WTC11 (cell line): ENCODE data around the gene PIK3R6. TPM values are rescaled to one million over a fixed set of nuclear protein-coding genes. Genes with fewer than 3 reads are reported as not detected.

Experiments used
- ATAC-seq: fragments of 200-7000 bp; cut with Tn5 transposase; 2 replicates; pipeline ENCODE4 v1.10.0; 2021; ENCODE audit warnings: mild to moderate bottlenecking, moderate library complexity
- CTCF ChIA-PET: fragments of 300-600 bp; sonication (Branson Sonifier 250); formaldehyde crosslinking; loops from one replicate; lab custom pipeline; 2021; ENCODE audit warnings: antibody characterized with exemption; lab: Charles Lee
- POLR2A ChIA-PET: fragments of 350-600 bp; sonication (Branson Sonifier 250); formaldehyde crosslinking; loops from one replicate; lab custom pipeline; 2021; ENCODE audit warnings: antibody characterized with exemption; lab: Charles Lee
- DNase-seq: peaks from one replicate; pipeline ENCODE4 v3.0.0; 2021; ENCODE audit warnings: low spot score
- H3K27ac Mint-ChIP-seq: 2 replicates; pipeline ENCODE4 v1.8.0; 2021; ENCODE audit warnings: mixed read lengths
- H3K27me3 Mint-ChIP-seq: 2 replicates; pipeline ENCODE4 v1.8.0; 2021; ENCODE audit warnings: low read depth, mild to moderate bottlenecking, moderate library complexity, mixed read lengths
- H3K36me3 Mint-ChIP-seq: 2 replicates; pipeline ENCODE4 v1.8.0; 2021; ENCODE audit warnings: mixed read lengths
- H3K4me1 Mint-ChIP-seq: 2 replicates; pipeline ENCODE4 v1.8.0; 2022; ENCODE audit warnings: mixed read lengths
- H3K4me3 Mint-ChIP-seq: 2 replicates; pipeline ENCODE4 v1.8.0; 2021; ENCODE audit warnings: mild to moderate bottlenecking, moderate library complexity, mixed read lengths
- H3K9me3 Mint-ChIP-seq: 2 replicates; pipeline ENCODE4 v1.8.0; 2021; ENCODE audit warnings: mixed read lengths
- ARID4B ChIP-seq: sonication (generic); formaldehyde crosslinking; IDR thresholded peaks from 2 replicates; pipeline ENCODE4 v1.8.0; 2023; ENCODE audit warnings: missing genetic modification reagents, mild to moderate bottlenecking, borderline replicate concordance
- ATF6 ChIP-seq: sonication (generic); formaldehyde crosslinking; IDR thresholded peaks from 2 replicates; pipeline ENCODE4 v1.8.1; 2023; ENCODE audit warnings: mild to moderate bottlenecking, missing genetic modification reagents
- ESRRA ChIP-seq: sonication (generic); formaldehyde crosslinking; IDR thresholded peaks from 2 replicates; pipeline ENCODE4 v1.8.1; 2022; ENCODE audit warnings: mild to moderate bottlenecking, missing genetic modification reagents, borderline replicate concordance
- GABPB1 ChIP-seq: sonication (generic); formaldehyde crosslinking; IDR thresholded peaks from 2 replicates; pipeline ENCODE4 v1.8.1; 2023; ENCODE audit warnings: mild to moderate bottlenecking, missing genetic modification reagents
- IRF2 ChIP-seq: sonication (generic); formaldehyde crosslinking; IDR thresholded peaks from 2 replicates; pipeline ENCODE4 v1.8.0; 2022; ENCODE audit warnings: low read depth, missing genetic modification reagents, borderline replicate concordance
- JUN ChIP-seq: sonication (generic); formaldehyde crosslinking; IDR thresholded peaks from 2 replicates; pipeline ENCODE4 v1.8.0; 2023; ENCODE audit warnings: mild to moderate bottlenecking, missing genetic modification reagents
- MXD4 ChIP-seq: fragments of 250-450 bp; sonication (Bioruptor Pico); IDR thresholded peaks from 2 replicates; pipeline ENCODE4 v1.8.0; 2021; ENCODE audit warnings: mild to moderate bottlenecking, moderate library complexity, borderline replicate concordance
- MYBL2 ChIP-seq: sonication (generic); formaldehyde crosslinking; IDR thresholded peaks from 2 replicates; pipeline ENCODE4 v1.8.1; 2023; ENCODE audit warnings: mild to moderate bottlenecking, moderate library complexity, missing genetic modification reagents
- NFATC4 ChIP-seq: fragments of 250-450 bp; sonication (Bioruptor Pico); IDR thresholded peaks from 2 replicates; pipeline ENCODE4 v1.9.0; 2021; ENCODE audit warnings: mild to moderate bottlenecking
- ZBTB21 ChIP-seq: sonication (generic); formaldehyde crosslinking; IDR thresholded peaks from 2 replicates; pipeline ENCODE4 v1.8.1; 2023; ENCODE audit warnings: mild to moderate bottlenecking, missing genetic modification reagents, borderline replicate concordance
- ZNF138 ChIP-seq: sonication (generic); formaldehyde crosslinking; conservative IDR thresholded peaks from 2 replicates; pipeline ENCODE4 v1.8.1; 2022; ENCODE audit warnings: mild to moderate bottlenecking, moderate library complexity, missing genetic modification reagents
- ZNF416 ChIP-seq: fragments of 250-450 bp; sonication (Bioruptor Pico); IDR thresholded peaks from 2 replicates; pipeline ENCODE4 v1.9.0; 2021; ENCODE audit warnings: mild to moderate bottlenecking, inconsistent platforms
- ZNF671 ChIP-seq: fragments of 250-450 bp; sonication (Bioruptor Pico); IDR thresholded peaks from 2 replicates; pipeline ENCODE4 v1.8.0; 2021; ENCODE audit warnings: mild to moderate bottlenecking
- total RNA-seq: library from RNA; stranded (reverse); gene quantifications from 3 replicates; pipeline ENCODE4 v1.2.3, GENCODE V29; 2021
- TF ChIP-seq, protein P1 (sequence below): sonication (generic); formaldehyde crosslinking; IDR thresholded peaks from 2 replicates; pipeline ENCODE4 v1.8.0; 2022; ENCODE audit warnings: mild to moderate bottlenecking, missing genetic modification reagents
- TF ChIP-seq, protein P2 (sequence below): sonication (generic); formaldehyde crosslinking; IDR thresholded peaks from 2 replicates; pipeline ENCODE4 v1.8.0; 2022; ENCODE audit warnings: mild to moderate bottlenecking, missing genetic modification reagents

PIK3R6 gene
- total RNA-seq, 1 experiment from 2014 or later, result 0.15 TPM

- POLR2A ChIA-PET, result no interaction called here
- peaks cover 6% of the 10 kb centered on the region for H3K9me3 Mint-ChIP-seq
- TF ChIP-seq ESRRA (CRISPR knock-in tag), result no peak
- TF ChIP-seq MXD4 (CRISPR knock-in tag), result no peak
- TF ChIP-seq ZNF416, result no peak
- no peak for TF ChIP-seq GABPB1 (CRISPR knock-in tag)
- TF ChIP-seq ZNF138 (CRISPR knock-in tag), result no peak
- no peak for TF ChIP-seq ZBTB21 (CRISPR knock-in tag)
- TF ChIP-seq IRF2 (CRISPR knock-in tag), result no peak
- TF ChIP-seq MYBL2 (CRISPR knock-in tag), result no peak
- TF ChIP-seq JUN (CRISPR knock-in tag), result no peak
- H3K27me3 Mint-ChIP-seq, result no peaks in the 10 kb centered on the region
- DNase-seq (no peak), ATAC-seq (no peak)
- CTCF ChIA-PET, result interaction anchor here (1.3 kb wide), 1 partner anchor 21 kb away, joined by 4 read pairs; no protein-coding TSS in a partner anchor
- no peak overlapping the region for H3K4me3 Mint-ChIP-seq
- H3K27ac Mint-ChIP-seq, result no peak overlapping the region
- no peaks in the 10 kb centered on the region for H3K36me3 Mint-ChIP-seq
- H3K4me1 Mint-ChIP-seq, result peaks cover 16% of the 10 kb centered on the region
Observed at GRCh38 chr17:8851600-8851999, 15.9 kb downstream of the PIK3R6 start.

- ATAC-seq (no peak), DNase-seq (no peak)
- no peak overlapping the region for H3K27ac Mint-ChIP-seq
- no peak for TF ChIP-seq GABPB1 (CRISPR knock-in tag)
- TF ChIP-seq, protein P1, sequence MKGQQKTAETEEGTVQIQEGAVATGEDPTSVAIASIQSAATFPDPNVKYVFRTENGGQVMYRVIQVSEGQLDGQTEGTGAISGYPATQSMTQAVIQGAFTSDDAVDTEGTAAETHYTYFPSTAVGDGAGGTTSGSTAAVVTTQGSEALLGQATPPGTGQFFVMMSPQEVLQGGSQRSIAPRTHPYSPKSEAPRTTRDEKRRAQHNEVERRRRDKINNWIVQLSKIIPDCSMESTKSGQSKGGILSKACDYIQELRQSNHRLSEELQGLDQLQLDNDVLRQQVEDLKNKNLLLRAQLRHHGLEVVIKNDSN, result no peak
- TF ChIP-seq, protein P2, sequence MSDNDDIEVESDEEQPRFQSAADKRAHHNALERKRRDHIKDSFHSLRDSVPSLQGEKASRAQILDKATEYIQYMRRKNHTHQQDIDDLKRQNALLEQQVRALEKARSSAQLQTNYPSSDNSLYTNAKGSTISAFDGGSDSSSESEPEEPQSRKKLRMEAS, result no peak
- H3K27me3 Mint-ChIP-seq, result no peaks in the 10 kb centered on the region
- peaks cover 7% of the 10 kb centered on the region for H3K4me1 Mint-ChIP-seq
- ChIA-PET POLR2A (interaction anchor here (0.5 kb wide), 1 partner anchor 74 kb away, joined by 3 read pairs; no protein-coding TSS in a partner anchor), CTCF (interaction anchor here (1.1 to 2.3 kb wide), 9 partner anchors 8 to 149 kb away, joined by 3 to 12 read pairs (median 7); partner anchors contain the start of gene MFSD6L)
- peaks cover 15% of the 10 kb centered on the region for H3K9me3 Mint-ChIP-seq
- no peak overlapping the region for H3K4me3 Mint-ChIP-seq
- no peaks in the 10 kb centered on the region for H3K36me3 Mint-ChIP-seq
Observed at GRCh38 chr17:8849311-8850041, 18.0 kb downstream of the PIK3R6 start.

DNA sequence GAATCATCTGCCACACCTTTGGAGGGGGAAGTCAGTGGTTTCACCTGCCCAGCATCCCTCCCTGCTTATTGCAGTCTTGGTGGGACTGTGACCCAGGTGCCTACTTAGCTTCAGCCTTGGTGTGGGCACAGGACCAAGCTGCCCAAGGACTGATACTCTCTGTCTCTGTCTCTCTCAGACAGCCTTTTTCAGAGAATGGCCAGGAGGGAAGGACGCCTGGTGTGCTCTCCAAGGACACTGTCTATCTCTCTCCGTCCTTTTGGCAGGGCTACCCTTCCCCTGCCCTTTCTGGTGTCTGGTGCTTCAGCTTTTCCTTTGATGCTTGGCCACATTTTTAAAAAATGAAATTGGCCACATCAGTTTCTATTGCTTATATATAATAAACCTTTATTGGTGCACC lies 19.6 kb downstream of the PIK3R6 start:
- Mint-ChIP-seq H3K36me3 (no peaks in the 10 kb centered on the region), H3K9me3 (peaks cover 15% of the 10 kb centered on the region), H3K4me3 (no peak overlapping the region), H3K27ac (no peak overlapping the region), H3K4me1 (peaks cover 7% of the 10 kb centered on the region), H3K27me3 (no peaks in the 10 kb centered on the region)
- TF ChIP-seq ATF6, result no peak
- TF ChIP-seq ARID4B (CRISPR knock-in tag), result no peak
- TF ChIP-seq NFATC4 (CRISPR knock-in tag), result no peak
- no peak for TF ChIP-seq ZNF671 (CRISPR knock-in tag)
- ChIA-PET POLR2A (no interaction called here), CTCF (interaction anchor here (2.2 kb wide), 1 partner anchor 15 kb away, joined by 7 read pairs; no protein-coding TSS in a partner anchor)
- ATAC-seq (no peak), DNase-seq (no peak)
